Measurements from ENCODE around the gene ONECUT2. TPM values are rescaled to one million over a fixed set of nuclear protein-coding genes. Genes with fewer than 3 reads are reported as not detected.
"Not testable (repeated sequence)": the region's sequence is repeated elsewhere in the genome, so short reads cannot be mapped to it uniquely, and the experiment has no call there.

ONECUT2 gene
- polyA plus RNA-seq (2012; ENCODE audit: low read depth, missing spikeins), result 0.01 TPM

DNA sequence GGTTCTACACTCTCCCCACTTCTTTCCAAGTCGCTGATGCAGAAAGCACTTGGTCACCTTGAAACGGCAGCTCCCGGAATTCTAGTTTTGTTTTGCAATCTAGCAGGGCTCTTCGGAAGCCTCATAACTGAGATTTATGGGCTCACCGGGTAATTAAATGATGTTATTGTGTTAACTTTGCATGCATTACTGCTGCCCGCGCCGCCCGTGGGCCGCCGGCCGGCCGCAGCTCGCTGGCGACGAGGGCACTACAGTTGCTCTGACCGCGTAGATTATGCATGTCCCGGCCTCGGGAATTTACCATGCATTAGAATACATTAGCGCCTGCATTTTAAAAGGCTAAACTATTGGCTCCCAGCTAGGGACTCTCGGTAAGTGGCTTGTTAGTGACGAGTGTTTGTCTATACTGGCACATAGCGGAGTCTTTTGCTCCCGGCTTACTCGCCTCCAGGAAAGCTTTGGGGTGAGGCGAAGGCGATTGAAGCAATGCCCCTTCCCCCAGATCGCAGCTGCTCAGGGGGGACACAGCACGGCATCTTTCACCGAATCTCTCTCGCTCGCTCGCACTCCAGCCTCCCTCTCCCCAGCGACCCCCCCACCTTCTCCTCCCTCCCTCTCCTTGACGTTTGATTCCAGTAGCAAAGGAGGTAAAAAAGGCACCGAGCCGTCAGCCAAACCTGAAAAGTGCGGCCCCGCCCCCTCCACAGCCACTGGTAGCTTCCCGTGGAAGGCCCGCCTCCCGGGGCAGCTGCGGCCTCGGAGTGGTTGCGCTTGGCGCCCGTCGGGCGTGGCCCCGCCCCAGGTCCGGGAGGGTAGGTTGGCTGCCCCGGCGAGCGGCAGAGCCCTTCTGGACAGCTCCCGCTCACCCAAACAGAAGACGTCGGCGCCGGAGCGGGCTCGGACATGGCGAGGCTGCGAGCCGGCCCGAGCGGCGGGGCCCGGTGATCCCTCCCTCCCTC, at the start of gene ONECUT2:
ONECUT2 (plus strand) TSS at position 839 of the 959 bp plus-strand sequence. CDS start 343 bp downstream, outside the sequence.
- no peak for FAIRE-seq
- no peak for TF ChIP-seq POU2F2 (IDR thresholded peaks at IDR 0.05; ENCODE audit: low read depth, low read length)
- TF ChIP-seq SPI1 (IDR thresholded peaks at IDR 0.05; ENCODE audit: low read depth, low read length), result no peak
- TF ChIP-seq POLR2A (IDR thresholded peaks at IDR 0.05; ENCODE audit: low read depth, low read length), result no peak
- TF ChIP-seq POLR2AphosphoS5 (IDR thresholded peaks at IDR 0.05; ENCODE audit: low read depth, low read length), result no peak
- TF ChIP-seq TAF1 (IDR thresholded peaks at IDR 0.05; ENCODE audit: low read depth, low read length), result no peak
- TF ChIP-seq PAX5 (IDR thresholded peaks at IDR 0.05; ENCODE audit: insufficient read depth, low read length, severe bottlenecking), result no peak
- no peak for DNase-seq (ENCODE audit: insufficient read length, low spot score)

DNA sequence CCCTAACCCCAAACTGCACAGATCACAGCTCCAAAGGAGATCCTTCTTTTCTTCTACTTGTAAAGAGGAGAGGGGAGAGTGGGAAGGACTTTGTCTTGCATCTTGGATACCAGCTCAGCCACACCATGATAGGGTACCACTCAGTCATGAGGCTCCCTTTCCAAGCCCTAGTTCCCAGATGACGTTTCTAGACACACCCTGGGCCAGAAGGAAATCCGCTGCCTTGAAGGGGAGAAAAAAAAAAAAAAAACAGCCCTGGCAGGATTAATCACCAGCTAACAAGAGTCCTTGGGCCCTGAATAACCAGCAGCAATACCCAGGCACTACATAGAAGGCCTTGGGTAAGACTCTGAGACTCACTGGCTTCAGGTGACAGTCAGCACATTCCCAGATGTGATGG, 45.9 kb upstream of the ONECUT2 start:
- TF ChIP-seq POU2F2 (IDR thresholded peaks at IDR 0.05; ENCODE audit: low read depth, low read length) (no peak), POLR2AphosphoS5 (IDR thresholded peaks at IDR 0.05; ENCODE audit: low read depth, low read length) (no peak), POLR2A (IDR thresholded peaks at IDR 0.05; ENCODE audit: low read depth, low read length) (no peak), TAF1 (IDR thresholded peaks at IDR 0.05; ENCODE audit: low read depth, low read length) (no peak), SPI1 (IDR thresholded peaks at IDR 0.05; ENCODE audit: low read depth, low read length) (no peak), PAX5 (IDR thresholded peaks at IDR 0.05; ENCODE audit: insufficient read depth, low read length, severe bottlenecking) (no peak)
- DNase-seq (ENCODE audit: insufficient read length, low spot score) (no peak), FAIRE-seq (no peak)

DNA sequence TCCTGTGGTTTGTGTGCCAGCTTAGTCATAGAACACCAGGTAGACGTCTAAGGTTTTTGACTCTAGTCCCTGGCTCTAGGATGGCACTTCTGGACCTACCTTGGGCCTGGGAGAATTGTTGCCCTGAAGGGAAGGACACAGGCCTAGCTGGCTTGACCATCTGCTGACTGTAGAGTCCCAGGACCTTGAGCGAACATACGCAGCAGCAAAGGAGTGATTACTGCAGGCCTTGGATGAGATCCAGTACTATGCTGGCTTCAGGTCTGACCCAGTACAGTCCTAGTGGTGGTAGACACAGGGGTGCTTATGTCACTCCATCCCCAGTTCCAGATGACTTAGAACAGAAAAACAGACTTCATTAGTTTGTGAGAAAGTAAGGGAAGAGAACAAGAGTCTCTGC, 45.1 kb upstream of the ONECUT2 start:
- FAIRE-seq (no peak), DNase-seq (ENCODE audit: insufficient read length, low spot score) (no peak)
- TF ChIP-seq PAX5 (IDR thresholded peaks at IDR 0.05; ENCODE audit: insufficient read depth, low read length, severe bottlenecking), result no peak
- no peak for TF ChIP-seq POLR2AphosphoS5 (IDR thresholded peaks at IDR 0.05; ENCODE audit: low read depth, low read length)
- no peak for TF ChIP-seq SPI1 (IDR thresholded peaks at IDR 0.05; ENCODE audit: low read depth, low read length)
- TF ChIP-seq TAF1 (IDR thresholded peaks at IDR 0.05; ENCODE audit: low read depth, low read length), result no peak
- no peak for TF ChIP-seq POLR2A (IDR thresholded peaks at IDR 0.05; ENCODE audit: low read depth, low read length)
- TF ChIP-seq POU2F2 (IDR thresholded peaks at IDR 0.05; ENCODE audit: low read depth, low read length), result no peak

DNA sequence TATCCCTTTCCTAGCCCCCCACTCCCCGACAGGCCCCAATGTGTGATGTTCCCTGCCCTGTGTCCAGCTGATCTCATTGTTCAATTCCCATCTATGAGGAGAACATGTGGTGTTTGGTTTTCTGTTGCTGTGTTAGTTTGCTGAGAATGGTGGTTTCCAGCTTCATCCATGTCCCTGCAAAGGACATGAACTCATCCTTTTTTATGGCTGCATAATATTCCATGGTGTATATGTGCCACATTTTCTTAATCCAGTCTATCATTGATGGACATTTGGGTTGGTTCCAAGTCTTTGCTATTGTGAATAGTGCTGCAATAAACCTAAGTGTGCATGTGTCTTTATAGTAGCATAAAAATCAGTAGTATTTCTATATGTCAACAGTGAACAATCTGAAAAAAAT, 40.4 kb upstream of the ONECUT2 start:
- DNase-seq (ENCODE audit: insufficient read length, low spot score); FAIRE-seq: not testable (repeated sequence)

DNA sequence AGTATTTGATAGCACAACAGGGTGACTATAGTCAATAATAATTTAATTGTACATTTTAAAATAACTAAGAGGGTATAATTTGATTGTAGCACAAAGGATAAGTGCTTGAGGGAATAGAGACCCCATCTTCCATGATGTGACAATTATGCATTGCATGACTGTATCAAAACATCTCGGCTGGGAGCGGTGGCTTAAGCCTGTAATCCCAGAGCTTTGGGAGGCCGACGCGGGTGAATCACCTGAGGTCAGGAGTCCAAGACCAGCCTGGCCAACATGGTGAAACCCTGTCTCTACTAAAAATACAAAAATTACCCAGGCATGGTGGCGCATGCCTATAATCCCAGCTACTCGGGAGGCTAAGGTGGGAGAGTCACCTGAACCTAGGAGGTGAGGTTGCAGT, 38.3 kb upstream of the ONECUT2 start:
- FAIRE-seq, result not testable (repeated sequence)

DNA sequence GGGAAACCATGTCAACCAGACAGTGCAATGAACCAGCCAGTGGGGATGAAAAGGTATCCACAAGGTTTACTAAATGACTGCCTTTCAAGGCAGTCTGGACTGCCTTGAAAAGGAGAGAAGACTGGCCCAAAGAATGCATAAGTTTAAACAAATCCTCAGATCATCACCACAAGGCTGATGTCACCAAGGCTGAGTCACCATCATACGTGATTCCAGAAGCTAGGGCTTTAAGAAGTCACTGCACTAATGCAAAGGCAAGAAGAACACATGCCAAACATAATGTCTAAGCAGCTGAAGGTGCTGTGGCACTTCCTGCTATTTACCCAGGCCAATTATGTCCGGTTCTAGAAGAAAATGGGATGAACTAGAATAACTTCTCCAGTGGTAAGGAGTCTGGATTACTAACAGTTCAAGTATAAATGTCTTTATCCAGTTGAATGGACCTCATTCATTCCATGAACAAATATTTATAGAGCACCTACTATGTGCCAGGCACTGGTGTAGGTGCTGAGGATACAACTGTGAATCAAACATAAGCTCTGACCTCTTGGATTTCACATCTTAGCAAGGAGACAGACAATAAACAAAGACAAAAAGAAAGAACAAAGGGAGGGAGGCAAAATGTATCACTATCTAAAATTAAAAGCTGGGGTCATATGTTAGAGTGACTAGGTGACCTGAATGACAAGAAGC, 37.6 kb upstream of the ONECUT2 start:
- DNase-seq (ENCODE audit: insufficient read length, low spot score) (no peak), FAIRE-seq (no peak)
- no peak for TF ChIP-seq POLR2A (IDR thresholded peaks at IDR 0.05; ENCODE audit: low read depth, low read length)
- TF ChIP-seq TAF1 (IDR thresholded peaks at IDR 0.05; ENCODE audit: low read depth, low read length), result no peak
- no peak for TF ChIP-seq SPI1 (IDR thresholded peaks at IDR 0.05; ENCODE audit: low read depth, low read length)
- TF ChIP-seq POU2F2 (IDR thresholded peaks at IDR 0.05; ENCODE audit: low read depth, low read length), result no peak
- no peak for TF ChIP-seq POLR2AphosphoS5 (IDR thresholded peaks at IDR 0.05; ENCODE audit: low read depth, low read length)
- no peak for TF ChIP-seq PAX5 (IDR thresholded peaks at IDR 0.05; ENCODE audit: insufficient read depth, low read length, severe bottlenecking)

More for the DNA sequence above, 38.3 kb upstream of the ONECUT2 start:
- not testable (repeated sequence) for DNase-seq (ENCODE audit: insufficient read length, low spot score)

DNA sequence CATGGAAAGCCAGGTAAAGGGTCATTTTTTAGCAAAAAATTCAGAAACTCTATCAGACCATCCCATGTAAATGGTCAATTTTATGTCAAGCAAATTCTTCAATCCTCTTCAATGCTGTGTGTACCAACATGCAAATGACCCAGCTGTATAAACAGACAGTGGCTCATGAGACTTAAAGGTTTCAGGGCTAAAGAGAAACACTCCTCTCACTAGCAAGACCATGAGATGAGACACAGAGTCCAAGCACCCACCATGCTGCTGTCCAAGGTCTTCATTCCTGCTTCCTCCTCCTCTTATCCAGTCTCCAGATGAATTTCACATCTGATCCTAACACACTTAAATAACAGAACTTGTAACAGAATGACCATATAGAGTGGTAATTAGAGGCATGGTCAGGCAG, 30.8 kb upstream of the ONECUT2 start:
- no peak for DNase-seq (ENCODE audit: insufficient read length, low spot score)
- TF ChIP-seq PAX5 (IDR thresholded peaks at IDR 0.05; ENCODE audit: insufficient read depth, low read length, severe bottlenecking) (no peak), POLR2A (IDR thresholded peaks at IDR 0.05; ENCODE audit: low read depth, low read length) (no peak), POU2F2 (IDR thresholded peaks at IDR 0.05; ENCODE audit: low read depth, low read length) (no peak), TAF1 (IDR thresholded peaks at IDR 0.05; ENCODE audit: low read depth, low read length) (no peak), SPI1 (IDR thresholded peaks at IDR 0.05; ENCODE audit: low read depth, low read length) (no peak), POLR2AphosphoS5 (IDR thresholded peaks at IDR 0.05; ENCODE audit: low read depth, low read length) (no peak)
- no peak for FAIRE-seq

DNA sequence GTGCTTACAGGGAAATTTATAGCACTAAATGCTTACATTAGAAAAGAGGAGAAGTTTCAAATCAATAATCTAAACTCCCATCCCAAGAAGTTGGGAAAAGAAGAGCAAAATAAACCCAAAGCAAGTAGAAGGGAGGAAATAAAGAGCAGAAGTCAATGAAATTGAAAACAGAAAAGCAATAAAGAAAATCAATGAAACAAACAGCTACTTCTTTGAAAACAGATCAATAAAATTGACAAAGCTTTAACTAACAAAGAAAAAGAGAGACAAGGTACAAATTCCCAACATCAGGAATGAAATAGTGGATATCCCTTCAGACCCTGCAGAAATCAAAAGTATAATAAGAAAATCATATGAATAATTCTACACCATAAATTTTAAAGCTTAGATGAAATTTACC, 25.5 kb upstream of the ONECUT2 start:
- no peak for FAIRE-seq

DNA sequence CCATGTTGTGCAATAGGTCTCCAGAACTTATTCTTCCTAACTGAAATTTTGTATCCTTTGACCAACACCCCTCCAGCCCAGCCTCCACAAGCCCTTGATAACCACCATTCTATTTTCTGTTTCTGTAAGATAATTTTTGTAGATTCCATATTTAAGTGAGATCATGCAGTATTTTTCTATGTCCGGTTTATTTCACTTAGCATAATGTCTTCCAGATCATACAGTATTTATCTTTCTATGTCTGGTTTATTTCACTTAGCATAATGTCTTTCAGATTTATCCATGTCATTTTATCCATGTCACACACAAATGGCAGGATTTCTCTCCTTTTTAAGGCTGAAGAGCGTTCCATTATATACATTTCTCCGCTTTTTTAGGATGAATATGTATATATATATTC, 24.4 kb upstream of the ONECUT2 start:
- FAIRE-seq, result no peak
- no peak for DNase-seq (ENCODE audit: insufficient read length, low spot score)
- TF ChIP-seq SPI1 (IDR thresholded peaks at IDR 0.05; ENCODE audit: low read depth, low read length), result no peak
- no peak for TF ChIP-seq POU2F2 (IDR thresholded peaks at IDR 0.05; ENCODE audit: low read depth, low read length)
- TF ChIP-seq TAF1 (IDR thresholded peaks at IDR 0.05; ENCODE audit: low read depth, low read length), result no peak
- no peak for TF ChIP-seq POLR2A (IDR thresholded peaks at IDR 0.05; ENCODE audit: low read depth, low read length)
- TF ChIP-seq PAX5 (IDR thresholded peaks at IDR 0.05; ENCODE audit: insufficient read depth, low read length, severe bottlenecking), result no peak
- TF ChIP-seq POLR2AphosphoS5 (IDR thresholded peaks at IDR 0.05; ENCODE audit: low read depth, low read length), result no peak

More for the DNA sequence above, 25.5 kb upstream of the ONECUT2 start:
- TF ChIP-seq PAX5 (IDR thresholded peaks at IDR 0.05; ENCODE audit: insufficient read depth, low read length, severe bottlenecking), result no peak
- no peak for TF ChIP-seq POLR2AphosphoS5 (IDR thresholded peaks at IDR 0.05; ENCODE audit: low read depth, low read length)
- TF ChIP-seq POLR2A (IDR thresholded peaks at IDR 0.05; ENCODE audit: low read depth, low read length), result no peak
- no peak for TF ChIP-seq TAF1 (IDR thresholded peaks at IDR 0.05; ENCODE audit: low read depth, low read length)
- TF ChIP-seq POU2F2 (IDR thresholded peaks at IDR 0.05; ENCODE audit: low read depth, low read length), result no peak
- TF ChIP-seq SPI1 (IDR thresholded peaks at IDR 0.05; ENCODE audit: low read depth, low read length), result no peak
- no peak for DNase-seq (ENCODE audit: insufficient read length, low spot score)
